Stimulated activated effector memory CD8-positive, alpha-beta T cell treated with anti-CD3 and anti-CD28 coated beads, Interleukin-12 subunit alpha, Interleukin-12 subunit beta, amount 100 ng/mL, for 72 hours (primary cell): ENCODE measurements around the gene SFXN4.

Experiments
- ATAC-seq: fragments of 150-1000 bp; cut with Tn5 transposase; 2 replicates; pipeline ENCODE4 v1.10.0; 2021
- DNase-seq, 2 donors: peaks; one replicate each; pipeline ENCODE4 v3.0.0; 2021 to 2022; ENCODE audit warnings: low spot score in 2 of 2
- H3K27ac Mint-ChIP-seq: one replicate; pipeline ENCODE4 v1.8.0; 2022; ENCODE audit warnings: mild to moderate bottlenecking, mixed read lengths
- H3K36me3 Mint-ChIP-seq: one replicate; pipeline ENCODE4 v1.8.0; 2022; ENCODE audit warnings: mild to moderate bottlenecking, mixed read lengths
- H3K4me1 Mint-ChIP-seq: one replicate; pipeline ENCODE4 v1.8.0; 2022; ENCODE audit warnings: mixed read lengths
- H3K4me3 Mint-ChIP-seq: one replicate; pipeline ENCODE4 v1.8.0; 2022; ENCODE audit warnings: mild to moderate bottlenecking, mixed read lengths
- H3K9me3 Mint-ChIP-seq: one replicate; pipeline ENCODE4 v1.8.0; 2022; ENCODE audit warnings: mixed read lengths

The SFXN4 gene

GRCh38 chr10:119165171-119166117, at the start of gene SFXN4:
SFXN4 (minus strand) TSS chr10:119165714; CDS start chr10:119165647, 67 bp downstream.
- H3K4me3 Mint-ChIP-seq, result peak within 1 kb of the TSS; percentile 85
- ATAC-seq (peak; percentile 94), DNase-seq (peak; percentile 74 to 89)

GRCh38 chr10:119211625-119212441, 46.3 kb upstream of the SFXN4 start:
- ATAC-seq (no peak), DNase-seq (no peak)
- H3K9me3 Mint-ChIP-seq, result no peaks in the 10 kb centered on the region
- H3K27ac Mint-ChIP-seq, result peak overlapping the region; percentile 83
- H3K4me3 Mint-ChIP-seq, result peak overlapping the region; percentile 56
- H3K4me1 Mint-ChIP-seq, result peaks cover 40% of the 10 kb centered on the region
- H3K36me3 Mint-ChIP-seq, result peaks cover 7% of the 10 kb centered on the region

More at GRCh38 chr10:119165171-119166117, at the start of gene SFXN4:
- Mint-ChIP-seq H3K4me1 (peaks cover 44% of the 10 kb centered on the region), H3K36me3 (peaks cover 86% of the 10 kb centered on the region), H3K27ac (peak within 1 kb of the TSS; percentile 90), H3K9me3 (no peaks in the 10 kb centered on the region)

- no peaks in the 10 kb centered on the region for H3K9me3 Mint-ChIP-seq
- peaks cover 44% of the 10 kb centered on the region for H3K4me1 Mint-ChIP-seq
Observed at GRCh38 chr10:119211176-119211575, 45.7 kb upstream of the SFXN4 start.

DNA sequence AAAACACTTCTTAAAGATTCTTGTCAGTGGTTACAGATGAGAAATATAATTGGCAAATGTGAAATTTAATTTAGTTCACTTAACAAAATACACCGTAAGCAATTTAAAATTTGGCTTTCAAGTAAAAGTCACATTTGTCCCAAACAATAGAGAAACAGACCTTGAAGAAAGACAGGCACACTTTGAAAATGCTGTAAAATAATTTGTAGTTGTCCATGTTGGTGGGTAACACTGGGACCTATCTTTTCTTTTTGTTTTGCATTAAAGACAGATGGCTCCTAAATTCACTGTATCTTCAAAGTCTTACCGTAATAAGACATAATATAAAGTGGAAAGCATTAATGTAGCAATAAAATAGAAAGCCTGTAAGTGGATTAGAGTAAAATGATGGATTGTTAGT, 45.1 kb upstream of the SFXN4 start:
- ATAC-seq (no peak), DNase-seq (no peak)
- Mint-ChIP-seq H3K4me3 (peak overlapping the region; percentile 56), H3K27ac (peak overlapping the region; percentile 83), H3K36me3 (peaks cover 14% of the 10 kb centered on the region), H3K9me3 (no peaks in the 10 kb centered on the region), H3K4me1 (peaks cover 48% of the 10 kb centered on the region)

More at GRCh38 chr10:119211176-119211575, 45.7 kb upstream of the SFXN4 start:
- Mint-ChIP-seq H3K27ac (peak overlapping the region; percentile 83), H3K36me3 (peaks cover 12% of the 10 kb centered on the region), H3K4me3 (peak overlapping the region; percentile 56)
- no peak for DNase-seq
- no peak for ATAC-seq

DNA sequence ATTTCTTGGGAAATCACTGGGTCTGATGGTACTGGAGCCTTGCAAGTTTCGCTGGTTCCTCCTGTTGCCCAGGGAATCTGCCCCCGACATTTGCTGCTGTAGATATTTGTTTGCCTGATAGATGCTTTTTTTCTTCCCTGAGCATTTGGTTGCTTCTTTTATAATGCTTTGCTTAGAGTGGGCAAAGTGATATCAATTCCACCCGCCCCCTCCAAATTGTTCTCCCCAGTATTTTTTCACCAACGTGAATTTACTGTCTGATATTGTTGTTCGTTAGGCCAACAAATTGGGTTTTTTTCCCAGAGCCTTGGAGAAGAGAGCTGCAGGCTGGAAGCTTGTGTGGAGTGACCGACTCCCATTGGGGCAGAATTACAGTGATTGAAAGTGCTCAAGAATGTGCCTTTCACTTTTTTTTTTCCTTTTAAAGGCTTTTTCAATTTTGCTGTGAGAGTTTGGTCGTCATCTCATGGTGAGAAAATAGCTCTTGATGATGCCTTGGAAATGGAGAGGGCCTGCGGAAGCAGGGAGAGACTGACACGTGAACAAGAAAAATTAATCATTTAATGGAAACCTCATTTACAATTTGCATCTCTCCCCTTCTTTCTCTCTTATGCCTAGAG, 44.3 kb upstream of the SFXN4 start:
- Mint-ChIP-seq H3K36me3 (peaks cover 14% of the 10 kb centered on the region), H3K9me3 (no peaks in the 10 kb centered on the region), H3K4me3 (peak overlapping the region; percentile 85), H3K27ac (no peak overlapping the region), H3K4me1 (peaks cover 48% of the 10 kb centered on the region)
- DNase-seq (no peak), ATAC-seq (no peak)

- peaks cover 48% of the 10 kb centered on the region for H3K4me1 Mint-ChIP-seq
- peak overlapping the region; percentile 85 for H3K4me3 Mint-ChIP-seq
- peak overlapping the region; percentile 75 for H3K27ac Mint-ChIP-seq
- DNase-seq (peak; percentile 28 to 76), ATAC-seq (peak; percentile 63)
- H3K9me3 Mint-ChIP-seq, result no peaks in the 10 kb centered on the region
- H3K36me3 Mint-ChIP-seq, result peaks cover 14% of the 10 kb centered on the region
Observed at GRCh38 chr10:119209035-119209735, 43.7 kb upstream of the SFXN4 start.

GRCh38 chr10:119208553-119208940, 43.0 kb upstream of the SFXN4 start:
- Mint-ChIP-seq H3K9me3 (no peaks in the 10 kb centered on the region), H3K4me1 (peaks cover 48% of the 10 kb centered on the region), H3K36me3 (peaks cover 14% of the 10 kb centered on the region), H3K4me3 (peak overlapping the region; percentile 85), H3K27ac (peak overlapping the region; percentile 75)
- DNase-seq (no peak), ATAC-seq (no peak)

- Mint-ChIP-seq H3K9me3 (no peaks in the 10 kb centered on the region), H3K36me3 (peaks cover 12% of the 10 kb centered on the region), H3K4me3 (peak overlapping the region; percentile 85), H3K4me1 (peaks cover 48% of the 10 kb centered on the region), H3K27ac (peak overlapping the region; percentile 75)
- ATAC-seq, result peak; percentile 8
- peak; percentile 42 to 81 for DNase-seq
Observed at GRCh38 chr10:119207713-119208552, 42.4 kb upstream of the SFXN4 start.

DNA sequence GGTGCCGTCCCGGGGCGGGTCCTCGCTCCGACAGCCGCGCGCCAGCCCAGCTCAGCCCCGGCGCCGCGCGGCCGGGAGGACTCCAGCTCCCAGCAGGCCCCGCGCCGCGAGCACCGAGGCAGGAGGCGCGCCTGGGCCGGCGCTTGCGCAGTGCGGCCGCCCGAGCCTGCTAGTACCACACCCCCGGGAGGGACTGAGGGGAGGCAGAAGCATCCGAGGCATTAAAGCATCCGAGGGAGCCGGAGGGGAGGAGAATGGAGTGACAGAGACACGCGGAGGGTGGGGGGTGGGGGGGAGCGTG, 41.8 kb upstream of the SFXN4 start, which contains the start of gene GRK5:
GRK5 (plus strand) TSS at position 206 of the 301 bp plus-strand sequence. CDS start 347 bp downstream, outside the sequence.
- Mint-ChIP-seq H3K27ac (peak within 1 kb of the TSS; percentile 96), H3K9me3 (no peaks in the 10 kb centered on the region), H3K4me1 (peaks cover 41% of the 10 kb centered on the region), H3K4me3 (peak within 1 kb of the TSS; percentile 94), H3K36me3 (peaks cover 6% of the 10 kb centered on the region)
- ATAC-seq, result peak; percentile 91
- peak; percentile 93 to 95 for DNase-seq

GRCh38 chr10:119206603-119207365, 41.3 kb upstream of the SFXN4 start:
- Mint-ChIP-seq H3K27ac (peak overlapping the region; percentile 96), H3K4me1 (peaks cover 36% of the 10 kb centered on the region), H3K4me3 (peak overlapping the region; percentile 94), H3K9me3 (no peaks in the 10 kb centered on the region), H3K36me3 (peaks cover 6% of the 10 kb centered on the region)
- DNase-seq, result peak; percentile 77 to 88
- peak; percentile 71 for ATAC-seq

- ATAC-seq (peak; percentile 19), DNase-seq (peak; percentile 35 to 79)
- Mint-ChIP-seq H3K9me3 (no peaks in the 10 kb centered on the region), H3K36me3 (peaks cover 6% of the 10 kb centered on the region), H3K27ac (peak overlapping the region; percentile 96), H3K4me1 (peaks cover 31% of the 10 kb centered on the region), H3K4me3 (peak overlapping the region; percentile 94)
Observed at GRCh38 chr10:119205894-119206602, 40.5 kb upstream of the SFXN4 start.

DNA sequence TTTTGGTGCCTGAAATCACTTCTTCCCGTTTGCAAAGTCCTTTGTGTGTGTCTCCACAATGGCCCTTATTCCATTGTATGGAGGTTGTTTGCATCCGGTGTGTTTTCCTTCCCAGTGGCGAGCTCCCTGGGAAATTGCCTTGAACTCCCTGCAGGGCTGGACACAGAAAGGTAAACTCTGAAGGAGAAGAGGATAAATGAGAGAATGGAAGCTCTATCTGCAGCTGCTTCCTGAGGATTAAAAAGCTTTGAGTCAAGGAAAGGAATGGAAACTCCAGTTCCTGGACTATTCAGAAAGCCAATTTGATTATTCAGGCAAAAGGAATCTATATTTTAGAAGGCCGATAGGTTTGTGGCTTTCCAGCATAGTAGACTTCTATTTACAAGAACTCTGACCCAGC, 37.5 kb upstream of the SFXN4 start:
- Mint-ChIP-seq H3K27ac (no peak overlapping the region), H3K4me1 (peaks cover 26% of the 10 kb centered on the region), H3K9me3 (no peaks in the 10 kb centered on the region), H3K4me3 (no peak overlapping the region), H3K36me3 (peaks cover 6% of the 10 kb centered on the region)
- ATAC-seq (no peak), DNase-seq (no peak)

DNA sequence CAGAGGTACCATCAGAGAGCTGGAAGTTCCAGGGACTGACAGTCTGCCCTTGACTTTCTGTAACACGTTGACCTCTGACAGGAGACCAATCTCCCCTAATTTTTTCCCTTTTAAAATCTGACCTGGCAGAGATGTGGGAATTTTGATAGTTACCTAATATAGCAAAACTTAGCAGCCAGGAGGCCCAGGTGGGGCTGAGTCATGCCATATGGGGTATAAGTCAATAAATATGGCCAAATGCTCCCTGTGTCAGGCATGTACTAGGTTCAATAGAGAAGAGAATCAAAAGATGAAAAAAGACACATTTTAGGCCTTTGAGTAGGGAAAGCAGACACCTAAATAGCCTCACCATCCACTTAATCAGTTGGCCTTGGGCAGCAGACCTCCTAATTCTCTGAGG, 35.7 kb upstream of the SFXN4 start:
- no peak for ATAC-seq
- no peak overlapping the region for H3K4me3 Mint-ChIP-seq
- H3K36me3 Mint-ChIP-seq, result peaks cover 2% of the 10 kb centered on the region
- no peak for DNase-seq
- no peak overlapping the region for H3K27ac Mint-ChIP-seq
- no peaks in the 10 kb centered on the region for H3K9me3 Mint-ChIP-seq
- peaks cover 25% of the 10 kb centered on the region for H3K4me1 Mint-ChIP-seq
